ENCODE data around the gene OVCH2.
A peak's percentile ranks its signal among the peaks of the same experiment; 100 is the strongest.
"Not testable (repeated sequence)": the region's sequence is repeated elsewhere in the genome, so short reads cannot be mapped to it uniquely, and the experiment has no call there.

Gene OVCH2

DNA sequence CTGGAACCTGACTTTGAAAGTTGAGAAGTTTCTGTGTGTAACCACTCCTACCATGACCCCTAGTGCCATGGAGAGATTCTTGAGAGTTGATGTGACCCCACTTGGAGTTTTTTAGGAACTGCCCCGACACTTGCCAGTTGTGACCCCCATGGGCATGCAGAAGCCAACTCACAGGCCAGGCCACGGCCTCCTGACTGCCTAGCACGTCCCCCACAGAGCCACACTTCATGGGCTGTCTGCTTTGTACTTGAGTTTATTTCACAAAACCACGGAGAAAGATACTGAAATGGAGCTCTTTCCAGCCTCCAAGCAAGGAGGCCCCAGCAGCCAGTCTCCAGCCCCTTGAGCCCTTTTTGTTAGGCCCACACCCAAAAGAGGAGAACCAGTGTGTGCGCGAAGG is 41.4 kb downstream of the OVCH2 start:
- FAIRE-seq: no peak
- TF ChIP-seq POU2F2 (IDR thresholded peaks at IDR 0.05; ENCODE audit: low read depth, low read length) (no peak), TAF1 (IDR thresholded peaks at IDR 0.05; ENCODE audit: low read depth, low read length) (no peak), POLR2AphosphoS5 (IDR thresholded peaks at IDR 0.05; ENCODE audit: low read depth, low read length) (no peak)
- DNase-seq (ENCODE audit: insufficient read length, low spot score): no peak

DNA sequence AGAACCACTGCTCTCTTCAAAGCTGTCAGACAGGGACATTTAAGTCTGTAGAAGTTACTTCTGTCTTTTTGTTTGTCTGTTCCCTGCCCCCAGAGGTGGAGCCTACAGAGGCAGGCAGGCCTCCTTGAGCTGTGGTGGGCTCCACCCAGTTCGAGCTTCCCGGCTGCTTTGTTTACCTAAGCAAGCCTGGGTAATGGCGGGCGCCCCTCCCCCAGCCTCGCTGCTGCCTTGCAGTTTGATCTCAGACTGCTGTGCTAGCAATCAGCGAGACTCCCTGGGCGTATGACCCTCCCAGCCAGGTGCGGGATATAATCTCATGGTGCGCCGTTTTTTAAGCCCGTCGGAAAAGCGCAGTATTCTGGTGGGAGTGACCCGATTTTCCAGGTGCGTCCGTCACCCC is 42.7 kb downstream of the OVCH2 start:
- FAIRE-seq; DNase-seq (ENCODE audit: insufficient read length, low spot score): not testable (repeated sequence)

DNA sequence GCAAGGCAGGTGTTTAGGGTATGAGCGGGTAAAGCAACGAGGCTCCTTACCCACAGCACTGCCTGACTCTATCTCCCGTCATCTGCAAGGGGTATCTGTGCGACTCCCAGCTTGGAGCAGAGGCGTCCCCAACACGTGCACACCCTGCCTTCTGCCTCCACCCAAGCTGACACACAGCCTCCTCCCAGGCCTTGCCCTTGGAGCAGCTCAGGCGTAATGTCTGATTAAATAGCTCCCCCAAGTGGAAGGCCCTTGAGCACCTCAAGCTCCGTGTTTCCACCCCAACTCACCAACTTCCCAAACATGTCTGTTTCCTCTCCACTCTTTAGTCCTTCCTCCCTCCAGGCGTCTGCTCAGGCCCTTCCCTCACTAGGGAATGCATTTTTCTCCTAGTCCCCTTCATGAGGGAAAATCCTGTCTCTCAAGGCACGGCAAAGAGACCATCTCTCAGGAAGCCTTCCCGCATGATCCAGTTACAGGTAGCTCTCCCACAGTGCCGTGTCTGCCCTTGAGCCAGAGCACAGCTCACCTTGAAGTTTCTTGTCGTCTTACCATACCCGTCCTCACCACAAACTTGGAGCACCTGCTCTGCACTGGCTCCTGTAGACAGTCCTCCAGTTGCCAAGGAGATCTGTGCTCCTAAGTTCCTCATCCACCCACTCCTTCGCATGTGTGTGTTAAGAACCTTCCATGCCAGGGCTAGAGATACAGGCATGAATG is 48.8 kb downstream of the OVCH2 start:
- FAIRE-seq: peak; percentile 33
- no peak for TF ChIP-seq PAX5 (IDR thresholded peaks at IDR 0.05; ENCODE audit: insufficient read depth, low read length, severe bottlenecking)
- no peak for TF ChIP-seq SPI1 (IDR thresholded peaks at IDR 0.05; ENCODE audit: low read depth, low read length)
- TF ChIP-seq POLR2A (IDR thresholded peaks at IDR 0.05; ENCODE audit: low read depth, low read length): no peak
- no peak for TF ChIP-seq TAF1 (IDR thresholded peaks at IDR 0.05; ENCODE audit: low read depth, low read length)
- TF ChIP-seq POLR2AphosphoS5 (IDR thresholded peaks at IDR 0.05; ENCODE audit: low read depth, low read length): no peak
- no peak for TF ChIP-seq POU2F2 (IDR thresholded peaks at IDR 0.05; ENCODE audit: low read depth, low read length)
- no peak for DNase-seq (ENCODE audit: insufficient read length, low spot score)

DNA sequence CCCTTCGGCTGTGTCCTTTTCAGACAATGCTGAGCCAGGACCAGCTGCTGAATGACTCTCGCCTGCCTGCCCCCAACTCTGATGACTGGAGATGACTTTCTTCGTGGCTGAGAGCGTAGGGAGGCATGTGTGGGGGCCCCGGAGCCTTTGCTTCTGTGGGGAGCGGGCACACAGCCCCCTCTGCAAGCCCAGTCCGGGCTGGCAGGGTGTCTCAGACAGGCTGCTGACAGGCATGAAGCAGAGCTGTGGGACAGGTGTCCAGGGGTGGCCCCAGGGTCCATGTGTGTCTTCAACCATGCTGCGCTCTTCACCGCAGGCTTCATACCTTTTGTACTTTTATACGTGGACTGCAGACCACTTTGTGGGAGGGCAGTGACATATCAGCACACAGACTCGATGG is 49.6 kb downstream of the OVCH2 start:
- DNase-seq (ENCODE audit: insufficient read length, low spot score) (no peak), FAIRE-seq (no peak)
- TF ChIP-seq SPI1 (IDR thresholded peaks at IDR 0.05; ENCODE audit: low read depth, low read length): no peak
- TF ChIP-seq POLR2AphosphoS5 (IDR thresholded peaks at IDR 0.05; ENCODE audit: low read depth, low read length): no peak
- no peak for TF ChIP-seq TAF1 (IDR thresholded peaks at IDR 0.05; ENCODE audit: low read depth, low read length)
- TF ChIP-seq POLR2A (IDR thresholded peaks at IDR 0.05; ENCODE audit: low read depth, low read length): no peak
- no peak for TF ChIP-seq PAX5 (IDR thresholded peaks at IDR 0.05; ENCODE audit: insufficient read depth, low read length, severe bottlenecking)
- TF ChIP-seq POU2F2 (IDR thresholded peaks at IDR 0.05; ENCODE audit: low read depth, low read length): no peak

- DNase-seq (ENCODE audit: insufficient read length, low spot score) (no peak), FAIRE-seq (no peak)
- TF ChIP-seq POLR2A (IDR thresholded peaks at IDR 0.05; ENCODE audit: low read depth, low read length): 0 out of 2 replicates have a peak, but pooled peaks have one; percentile 25
- no peak for TF ChIP-seq POU2F2 (IDR thresholded peaks at IDR 0.05; ENCODE audit: low read depth, low read length)
These were observed 50.7 kb downstream of the OVCH2 start for GRCh38 chr11:7655253-7656217.

DNA sequence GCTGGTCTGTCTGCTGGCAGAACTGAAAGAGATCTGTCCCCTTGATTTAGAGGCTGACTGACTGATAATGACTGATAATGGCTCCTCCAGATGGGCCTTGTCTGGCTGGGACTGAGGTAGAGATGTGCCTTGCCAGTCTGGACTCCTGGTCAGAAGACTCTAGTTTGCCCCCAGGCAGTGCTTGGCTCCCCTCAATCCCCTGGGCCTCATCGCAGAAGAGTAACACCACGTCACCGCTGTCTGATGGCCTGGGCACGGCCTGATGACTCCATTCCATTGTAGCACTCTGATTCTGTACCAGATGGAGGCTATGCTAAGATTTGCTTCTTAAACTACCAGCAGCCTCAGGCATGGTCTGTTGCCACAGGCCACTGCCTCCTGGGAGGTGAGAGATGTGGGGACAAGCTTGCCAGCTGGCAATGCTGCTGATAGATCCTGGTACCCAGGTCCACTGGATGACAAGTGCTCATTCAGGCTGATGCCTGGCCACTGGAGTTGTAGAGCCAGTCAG is 52.0 kb downstream of the OVCH2 start:
- no peak for DNase-seq (ENCODE audit: insufficient read length, low spot score)
- TF ChIP-seq POLR2A (IDR thresholded peaks at IDR 0.05; ENCODE audit: low read depth, low read length) (no peak), POU2F2 (IDR thresholded peaks at IDR 0.05; ENCODE audit: low read depth, low read length) (no peak), PAX5 (IDR thresholded peaks at IDR 0.05; ENCODE audit: insufficient read depth, low read length, severe bottlenecking) (no peak)
- no peak for FAIRE-seq

GRCh38 chr11:7651700-7652099 is 54.6 kb downstream of the OVCH2 start:
- TF ChIP-seq TAF1 (IDR thresholded peaks at IDR 0.05; ENCODE audit: low read depth, low read length) (no peak), SPI1 (IDR thresholded peaks at IDR 0.05; ENCODE audit: low read depth, low read length) (no peak), POLR2AphosphoS5 (IDR thresholded peaks at IDR 0.05; ENCODE audit: low read depth, low read length) (no peak)
- DNase-seq (ENCODE audit: insufficient read length, low spot score) (no peak), FAIRE-seq (no peak)

- TF ChIP-seq PAX5 (IDR thresholded peaks at IDR 0.05; ENCODE audit: insufficient read depth, low read length, severe bottlenecking) (no peak), POLR2A (IDR thresholded peaks at IDR 0.05; ENCODE audit: low read depth, low read length) (no peak), POLR2AphosphoS5 (IDR thresholded peaks at IDR 0.05; ENCODE audit: low read depth, low read length) (no peak), TAF1 (IDR thresholded peaks at IDR 0.05; ENCODE audit: low read depth, low read length) (no peak), POU2F2 (IDR thresholded peaks at IDR 0.05; ENCODE audit: low read depth, low read length) (no peak), SPI1 (IDR thresholded peaks at IDR 0.05; ENCODE audit: low read depth, low read length) (peak; percentile 11; the same call in 1 of the 2 replicates)
- FAIRE-seq (no peak), DNase-seq (ENCODE audit: insufficient read length, low spot score) (no peak)
These were observed 55.1 kb downstream of the OVCH2 start for GRCh38 chr11:7651140-7651551.

DNA sequence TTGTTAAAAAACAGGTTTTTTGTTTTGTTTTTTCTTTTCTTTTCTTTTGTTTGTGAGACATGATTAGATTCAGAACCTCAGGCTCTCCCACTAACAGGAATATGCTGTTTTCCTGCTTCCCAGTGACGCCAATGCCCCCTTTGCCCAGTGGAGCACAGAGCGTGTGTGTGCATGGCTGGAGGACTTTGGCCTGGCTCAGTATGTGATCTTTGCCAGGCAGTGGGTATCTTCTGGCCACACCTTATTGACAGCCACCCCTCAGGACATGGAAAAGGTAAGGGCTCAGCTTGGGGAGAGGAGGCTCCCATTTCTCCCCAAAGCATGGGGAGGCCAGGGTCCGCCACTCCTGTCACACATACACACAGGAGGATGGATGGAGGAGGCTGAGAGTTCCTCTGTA is 58.0 kb downstream of the OVCH2 start:
- no peak for TF ChIP-seq POLR2AphosphoS5 (IDR thresholded peaks at IDR 0.05; ENCODE audit: low read depth, low read length)
- no peak for TF ChIP-seq POLR2A (IDR thresholded peaks at IDR 0.05; ENCODE audit: low read depth, low read length)
- no peak for TF ChIP-seq PAX5 (IDR thresholded peaks at IDR 0.05; ENCODE audit: insufficient read depth, low read length, severe bottlenecking)
- no peak for TF ChIP-seq SPI1 (IDR thresholded peaks at IDR 0.05; ENCODE audit: low read depth, low read length)
- TF ChIP-seq TAF1 (IDR thresholded peaks at IDR 0.05; ENCODE audit: low read depth, low read length): no peak
- no peak for TF ChIP-seq POU2F2 (IDR thresholded peaks at IDR 0.05; ENCODE audit: low read depth, low read length)
- FAIRE-seq (no peak), DNase-seq (ENCODE audit: insufficient read length, low spot score) (no peak)

GRCh38 chr11:7646866-7647265 is 59.4 kb downstream of the OVCH2 start:
- no peak for TF ChIP-seq SPI1 (IDR thresholded peaks at IDR 0.05; ENCODE audit: low read depth, low read length)
- DNase-seq (ENCODE audit: insufficient read length, low spot score) (no peak), FAIRE-seq (no peak)

All from GM12891 (cell line).